ENCODE data around the gene NOTCH3.

Gene NOTCH3

GRCh38 chr19:15195371-15196334 is 5.1 kb downstream of the NOTCH3 start:
- no peak for DNase-seq (ENCODE audit: low spot score)

- no peak for DNase-seq (ENCODE audit: low spot score)
These were observed 5.9 kb downstream of the NOTCH3 start for GRCh38 chr19:15194938-15195337.

- no peak for DNase-seq (ENCODE audit: low spot score)
These were observed 8.8 kb downstream of the NOTCH3 start for GRCh38 chr19:15191982-15192381.

- DNase-seq (ENCODE audit: low spot score), result no peak
These were observed 9.3 kb downstream of the NOTCH3 start for GRCh38 chr19:15191514-15191913.

- DNase-seq (ENCODE audit: low spot score), result no peak
These were observed 11.9 kb downstream of the NOTCH3 start for GRCh38 chr19:15188851-15189250.

GRCh38 chr19:15187026-15188007 is 13.5 kb downstream of the NOTCH3 start:
- DNase-seq (ENCODE audit: low spot score), result peak; percentile 11

GRCh38 chr19:15185188-15185587 is 15.6 kb downstream of the NOTCH3 start:
- no peak for DNase-seq (ENCODE audit: low spot score)

- no peak for DNase-seq (ENCODE audit: low spot score)
These were observed 16.0 kb downstream of the NOTCH3 start for GRCh38 chr19:15184776-15185175.

GRCh38 chr19:15181394-15181793 is 19.4 kb downstream of the NOTCH3 start:
- DNase-seq (ENCODE audit: low spot score), result no peak

GRCh38 chr19:15180451-15181390 is 20.1 kb downstream of the NOTCH3 start:
- peak; percentile 25 for DNase-seq (ENCODE audit: low spot score)

- DNase-seq (ENCODE audit: low spot score), result no peak
These were observed 22.0 kb downstream of the NOTCH3 start for GRCh38 chr19:15178629-15179308.

- peak; percentile 74 for DNase-seq (ENCODE audit: low spot score)
These were observed 23.3 kb downstream of the NOTCH3 start for GRCh38 chr19:15177269-15178116.

GRCh38 chr19:15175609-15176008 is 25.2 kb downstream of the NOTCH3 start:
- DNase-seq (ENCODE audit: low spot score), result no peak

- no peak for DNase-seq (ENCODE audit: low spot score)
These were observed 26.9 kb downstream of the NOTCH3 start for GRCh38 chr19:15173746-15174404.

GRCh38 chr19:15170345-15170744 is 30.4 kb downstream of the NOTCH3 start:
- DNase-seq (ENCODE audit: low spot score), result no peak

GRCh38 chr19:15169541-15170285 is 31.1 kb downstream of the NOTCH3 start:
- no peak for DNase-seq (ENCODE audit: low spot score)

GRCh38 chr19:15166700-15167099 is 34.1 kb downstream of the NOTCH3 start:
- DNase-seq (ENCODE audit: low spot score), result no peak
